Measurements from ENCODE around the gene CHD2. TPM values are rescaled to one million over a fixed set of nuclear protein-coding genes. Genes with fewer than 3 reads are reported as not detected.

The CHD2 gene
- total RNA-seq, 1 experiment from 2014 or later = 82.6 TPM

- Histone ChIP-seq H3K36me3 (peaks cover 92% of the 10 kb centered on the region), H3K9me3 (replicated peaks) (peaks cover 3% of the 10 kb centered on the region; the same call in 1 of the 2 replicates), H3K4me3 (no peak overlapping the region), H3K4me1 (no peaks in the 10 kb centered on the region), H3K27me3 (no peaks in the 10 kb centered on the region), H3K27ac (no peak overlapping the region)
- DNase-seq = no peak
These were observed 69.0 kb downstream of the CHD2 start for GRCh38 chr15:92968926-92969651.

GRCh38 chr15:92970656-92971055 is 70.5 kb downstream of the CHD2 start:
- Histone ChIP-seq H3K27me3 (no peaks in the 10 kb centered on the region), H3K4me3 (no peak overlapping the region), H3K4me1 (no peaks in the 10 kb centered on the region), H3K9me3 (replicated peaks) (no peaks in the 10 kb centered on the region), H3K36me3 (peaks cover 94% of the 10 kb centered on the region), H3K27ac (no peak overlapping the region)
- DNase-seq = no peak

GRCh38 chr15:92971081-92971480 is 71.0 kb downstream of the CHD2 start:
- peaks cover 94% of the 10 kb centered on the region for H3K36me3 ChIP-seq
- DNase-seq = no peak
- H3K4me3 ChIP-seq = no peak overlapping the region
- no peaks in the 10 kb centered on the region for H3K4me1 ChIP-seq
- H3K9me3 ChIP-seq (replicated peaks) = no peaks in the 10 kb centered on the region
- H3K27me3 ChIP-seq = no peaks in the 10 kb centered on the region
- no peak overlapping the region for H3K27ac ChIP-seq

- no peak for DNase-seq
- H3K27me3 ChIP-seq = no peaks in the 10 kb centered on the region
- H3K36me3 ChIP-seq = peaks cover 90% of the 10 kb centered on the region
- H3K4me1 ChIP-seq = no peaks in the 10 kb centered on the region
- H3K27ac ChIP-seq = no peak overlapping the region
- H3K9me3 ChIP-seq (replicated peaks) = no peaks in the 10 kb centered on the region
- H3K4me3 ChIP-seq = no peak overlapping the region
These were observed 71.6 kb downstream of the CHD2 start for GRCh38 chr15:92971713-92972112.

GRCh38 chr15:92974183-92974915 is 74.2 kb downstream of the CHD2 start:
- peaks cover 90% of the 10 kb centered on the region for H3K36me3 ChIP-seq
- no peaks in the 10 kb centered on the region for H3K4me1 ChIP-seq
- no peak overlapping the region for H3K27ac ChIP-seq
- H3K27me3 ChIP-seq = no peaks in the 10 kb centered on the region
- H3K9me3 ChIP-seq (replicated peaks) = no peaks in the 10 kb centered on the region
- no peak overlapping the region for H3K4me3 ChIP-seq
- no peak for DNase-seq

- Histone ChIP-seq H3K36me3 (peaks cover 96% of the 10 kb centered on the region), H3K27me3 (no peaks in the 10 kb centered on the region), H3K27ac (no peak overlapping the region), H3K9me3 (replicated peaks) (no peaks in the 10 kb centered on the region), H3K4me1 (no peaks in the 10 kb centered on the region), H3K4me3 (no peak overlapping the region)
- no peak for DNase-seq
These were observed 79.0 kb downstream of the CHD2 start for GRCh38 chr15:92979011-92979701.

GRCh38 chr15:92981333-92981732 is 81.2 kb downstream of the CHD2 start:
- no peak overlapping the region for H3K4me3 ChIP-seq
- no peaks in the 10 kb centered on the region for H3K9me3 ChIP-seq (replicated peaks)
- no peak for DNase-seq
- H3K27ac ChIP-seq = no peak overlapping the region
- no peaks in the 10 kb centered on the region for H3K27me3 ChIP-seq
- peaks cover 96% of the 10 kb centered on the region for H3K36me3 ChIP-seq
- H3K4me1 ChIP-seq = no peaks in the 10 kb centered on the region

GRCh38 chr15:92984161-92984560 is 84.0 kb downstream of the CHD2 start:
- Histone ChIP-seq H3K27ac (no peak overlapping the region), H3K9me3 (replicated peaks) (no peaks in the 10 kb centered on the region), H3K4me3 (no peak overlapping the region), H3K4me1 (no peaks in the 10 kb centered on the region), H3K36me3 (peaks cover 97% of the 10 kb centered on the region), H3K27me3 (no peaks in the 10 kb centered on the region)
- no peak for DNase-seq

- Histone ChIP-seq H3K36me3 (peaks cover 93% of the 10 kb centered on the region), H3K9me3 (replicated peaks) (no peaks in the 10 kb centered on the region), H3K4me1 (no peaks in the 10 kb centered on the region), H3K27ac (no peak overlapping the region), H3K4me3 (no peak overlapping the region), H3K27me3 (no peaks in the 10 kb centered on the region)
- DNase-seq = no peak
These were observed 89.3 kb downstream of the CHD2 start for GRCh38 chr15:92989470-92989869.

GRCh38 chr15:92990031-92990430 is 89.9 kb downstream of the CHD2 start:
- DNase-seq = no peak
- peaks cover 93% of the 10 kb centered on the region for H3K36me3 ChIP-seq
- H3K4me3 ChIP-seq = no peak overlapping the region
- H3K4me1 ChIP-seq = no peaks in the 10 kb centered on the region
- no peak overlapping the region for H3K27ac ChIP-seq
- no peaks in the 10 kb centered on the region for H3K27me3 ChIP-seq
- no peaks in the 10 kb centered on the region for H3K9me3 ChIP-seq (replicated peaks)

GRCh38 chr15:92992720-92993119 is 92.6 kb downstream of the CHD2 start:
- H3K36me3 ChIP-seq = peaks cover 93% of the 10 kb centered on the region

GRCh38 chr15:92997821-92998220 is 97.7 kb downstream of the CHD2 start:
- DNase-seq = no peak
- Histone ChIP-seq H3K36me3 (peaks cover 93% of the 10 kb centered on the region), H3K4me1 (no peaks in the 10 kb centered on the region), H3K9me3 (replicated peaks) (no peaks in the 10 kb centered on the region), H3K4me3 (no peak overlapping the region), H3K27me3 (no peaks in the 10 kb centered on the region), H3K27ac (no peak overlapping the region)

More at GRCh38 chr15:92992720-92993119, 92.6 kb downstream of the CHD2 start:
- no peak overlapping the region for H3K27ac ChIP-seq
- H3K9me3 ChIP-seq (replicated peaks) = no peaks in the 10 kb centered on the region
- H3K4me1 ChIP-seq = no peaks in the 10 kb centered on the region
- DNase-seq = peak in 1 of 2 experiments; percentile 19
- H3K4me3 ChIP-seq = no peak overlapping the region
- no peaks in the 10 kb centered on the region for H3K27me3 ChIP-seq

- Histone ChIP-seq H3K27me3 (no peaks in the 10 kb centered on the region), H3K27ac (no peak overlapping the region), H3K4me1 (no peaks in the 10 kb centered on the region), H3K36me3 (peaks cover 93% of the 10 kb centered on the region), H3K9me3 (replicated peaks) (no peaks in the 10 kb centered on the region), H3K4me3 (no peak overlapping the region)
- peak in 1 of 2 experiments; percentile 24 for DNase-seq
These were observed 101.0 kb downstream of the CHD2 start for GRCh38 chr15:93001156-93001555.

- Histone ChIP-seq H3K27me3 (no peaks in the 10 kb centered on the region), H3K9me3 (replicated peaks) (no peaks in the 10 kb centered on the region), H3K4me3 (no peak overlapping the region), H3K4me1 (no peaks in the 10 kb centered on the region), H3K27ac (no peak overlapping the region), H3K36me3 (peaks cover 93% of the 10 kb centered on the region)
- DNase-seq = no peak
These were observed 101.8 kb downstream of the CHD2 start for GRCh38 chr15:93001881-93002280.

GRCh38 chr15:93005133-93005532 is 105.0 kb downstream of the CHD2 start:
- peaks cover 94% of the 10 kb centered on the region for H3K36me3 ChIP-seq

More at GRCh38 chr15:93005133-93005532, 105.0 kb downstream of the CHD2 start:
- H3K27me3 ChIP-seq = no peaks in the 10 kb centered on the region
- DNase-seq = no peak
- H3K4me3 ChIP-seq = no peak overlapping the region
- no peak overlapping the region for H3K27ac ChIP-seq
- no peaks in the 10 kb centered on the region for H3K9me3 ChIP-seq (replicated peaks)
- no peaks in the 10 kb centered on the region for H3K4me1 ChIP-seq

All from SJCRH30 (cell line).